GM13976 (cell line): ENCODE results near the gene APOA4.

Experiments
- DNase-seq: peaks from one replicate; pipeline ENCODE4 v3.0.0; 2012; ENCODE audit warnings: low spot score
- CTCF ChIP-seq: IDR thresholded peaks from 2 replicates; pipeline ENCODE4 v1.5.1; 2012; ENCODE audit warnings: borderline replicate concordance, mild to moderate bottlenecking; ENCODE audit not compliant: insufficient read depth; ENCODE audit errors: extremely low read depth, missing control alignments, control extremely low read depth
- in situ Hi-C: fragments of 300-500 bp; cut with MboI; formaldehyde crosslinking; loops from one replicate; pipeline ENCODE4 v1.12.0; 2022; ENCODE audit warnings: low sequenced_read_pairs, mixed read lengths, inconsistent platforms; ENCODE audit not compliant: unreplicated experiment

The APOA4 gene

GRCh38 chr11:116833816-116834534 lies 10.9 kb upstream of the APOA4 start:
- DNase-seq = no peak
- TF ChIP-seq CTCF = no peak
- in situ Hi-C loops = no loop called here

GRCh38 chr11:116833491-116833815 lies 10.3 kb upstream of the APOA4 start:
- DNase-seq = no peak
- in situ Hi-C loops = no loop called here
- no peak for TF ChIP-seq CTCF

- no peak for DNase-seq
- no peak for TF ChIP-seq CTCF
Observed at GRCh38 chr11:116832350-116833290, 9.5 kb upstream of the APOA4 start.

GRCh38 chr11:116831790-116832349 lies 8.8 kb upstream of the APOA4 start:
- in situ Hi-C loops = no loop called here
- TF ChIP-seq CTCF = no peak
- no peak for DNase-seq

More at GRCh38 chr11:116832350-116833290, 9.5 kb upstream of the APOA4 start:
- in situ Hi-C loops = no loop called here

GRCh38 chr11:116830184-116830912 lies 7.2 kb upstream of the APOA4 start:
- no peak for DNase-seq
- TF ChIP-seq CTCF = no peak
- in situ Hi-C loops = no loop called here
